Measurements from ENCODE around the gene LRRC47.

The LRRC47 gene

GRCh38 chr1:3787745-3788605, 8.3 kb downstream of the LRRC47 start:
- no peak for ATAC-seq
- TF ChIP-seq ZNF565 (CRISPR knock-in tag; conservative IDR thresholded peaks at IDR 0.05; ENCODE audit: low read depth) (no peak), TCF4 (CRISPR knock-in tag; IDR thresholded peaks at IDR 0.05; ENCODE audit: borderline replicate concordance) (no peak), PPARA (CRISPR knock-in tag; IDR thresholded peaks at IDR 0.05; ENCODE audit: borderline replicate concordance) (no peak), CSDC2 (CRISPR knock-in tag; IDR thresholded peaks at IDR 0.05) (no peak), ARNTL (CRISPR knock-in tag; IDR thresholded peaks at IDR 0.05; ENCODE audit: borderline replicate concordance, low read depth) (no peak), TSHZ2 (CRISPR knock-in tag; IDR thresholded peaks at IDR 0.05) (no peak), ZNF8 (CRISPR knock-in tag; IDR thresholded peaks at IDR 0.05) (no peak), BACH2 (CRISPR knock-in tag; IDR thresholded peaks at IDR 0.05; ENCODE audit: borderline replicate concordance) (no peak), TOX (CRISPR knock-in tag; IDR thresholded peaks at IDR 0.05; ENCODE audit: borderline replicate concordance) (no peak), ESRRG (CRISPR knock-in tag; IDR thresholded peaks at IDR 0.05) (no peak), RARB (CRISPR knock-in tag; IDR thresholded peaks at IDR 0.05) (no peak), OSR1 (CRISPR knock-in tag; IDR thresholded peaks at IDR 0.05) (no peak), CSRNP3 (CRISPR knock-in tag; IDR thresholded peaks at IDR 0.05) (no peak), SNAI2 (CRISPR knock-in tag; IDR thresholded peaks at IDR 0.05) (no peak), POU6F1 (CRISPR knock-in tag; IDR thresholded peaks at IDR 0.05; ENCODE audit: borderline replicate concordance, low read depth) (no peak)

- ATAC-seq: no peak
Observed at GRCh38 chr1:3787349-3787715, 9.0 kb downstream of the LRRC47 start.

More at GRCh38 chr1:3787349-3787715, 9.0 kb downstream of the LRRC47 start:
- no peak for TF ChIP-seq TCF4 (CRISPR knock-in tag; IDR thresholded peaks at IDR 0.05; ENCODE audit: borderline replicate concordance)
- no peak for TF ChIP-seq BACH2 (CRISPR knock-in tag; IDR thresholded peaks at IDR 0.05; ENCODE audit: borderline replicate concordance)
- no peak for TF ChIP-seq ZFP30 (CRISPR knock-in tag; IDR thresholded peaks at IDR 0.05)
- no peak for TF ChIP-seq POU6F1 (CRISPR knock-in tag; IDR thresholded peaks at IDR 0.05; ENCODE audit: borderline replicate concordance, low read depth)
- no peak for TF ChIP-seq TSHZ2 (CRISPR knock-in tag; IDR thresholded peaks at IDR 0.05)
- no peak for TF ChIP-seq CSDC2 (CRISPR knock-in tag; IDR thresholded peaks at IDR 0.05)
- no peak for TF ChIP-seq SNAI2 (CRISPR knock-in tag; IDR thresholded peaks at IDR 0.05)
- TF ChIP-seq OSR1 (CRISPR knock-in tag; IDR thresholded peaks at IDR 0.05): no peak
- TF ChIP-seq ISL1 (CRISPR knock-in tag; IDR thresholded peaks at IDR 0.05): no peak
- TF ChIP-seq ZNF70 (CRISPR knock-in tag; IDR thresholded peaks at IDR 0.05): no peak
- no peak for TF ChIP-seq ZC3H10 (CRISPR knock-in tag; IDR thresholded peaks at IDR 0.05)
- no peak for TF ChIP-seq ZNF8 (CRISPR knock-in tag; IDR thresholded peaks at IDR 0.05)
- TF ChIP-seq ESRRG (CRISPR knock-in tag; IDR thresholded peaks at IDR 0.05): no peak

All from SK-N-SH treated with all-trans-retinoic acid at 6 μM for 48 hours (cell line).